ENCODE results near the gene FOXO3. TPM values are rescaled to one million over a fixed set of nuclear protein-coding genes. Genes with fewer than 3 reads are reported as not detected.

FOXO3 gene
- total and polyA plus RNA-seq, 2 of the 13 experiments (the other 11 are each of a cell fraction or from before 2014, with no cell fraction given): 16.0 to 22.5 TPM

- H3K9me3 ChIP-seq (ENCODE audit: low read length): no peaks in the 10 kb centered on the region
- CTCF ChIA-PET (ENCODE audit: low intra/inter-chr PET ratio, low total read pairs): no interaction called here
- peaks cover 48% of the 10 kb centered on the region for H4K20me1 ChIP-seq (ENCODE audit: insufficient read depth, low read length)
- POLR2A ChIA-PET: interaction anchor here (0.7 to 2.0 kb wide), 2 partner anchors 10 to 197 kb away, joined by 3 to 7 read pairs; no protein-coding TSS in a partner anchor
- BruUV-seq (replicated peaks): no TSS peak
- H3K79me2 ChIP-seq (ENCODE audit: insufficient read depth, low read length): peaks cover 93% of the 10 kb centered on the region
- no peak overlapping the region for H3K9ac ChIP-seq (ENCODE audit: insufficient read depth, low read depth, low read length)
- 95% methylated on average over 5 of the region's 5 CpGs for WGBS (ENCODE audit: low lambda C conversion rate)
- H3K4me1 ChIP-seq (ENCODE audit: insufficient read depth, low read length): peaks cover 42% of the 10 kb centered on the region
- TF ChIP-seq ZBTB7A (CRISPR knock-in tag; IDR thresholded peaks at IDR 0.05) (no peak), UBTF (CRISPR knock-in tag; IDR thresholded peaks at IDR 0.05) (no peak), MIXL1 (CRISPR knock-in tag; IDR thresholded peaks at IDR 0.05) (no peak), ZNF451 (CRISPR knock-in tag; IDR thresholded peaks at IDR 0.05) (no peak), ZFYVE20 (CRISPR knock-in tag; IDR thresholded peaks at IDR 0.05; ENCODE audit: borderline replicate concordance, low read depth) (no peak), CTCF (CRISPR knock-in tag; IDR thresholded peaks at IDR 0.05) (no peak), JUNB (CRISPR knock-in tag; IDR thresholded peaks at IDR 0.05; ENCODE audit: borderline replicate concordance) (no peak), SRSF1 (optimal IDR thresholded peaks at IDR 0.05; ENCODE audit: low read depth, low read length) (no peak), TBX2 (CRISPR knock-in tag; IDR thresholded peaks at IDR 0.05; ENCODE audit: borderline replicate concordance) (no peak), MAF1 (CRISPR knock-in tag; IDR thresholded peaks at IDR 0.05; ENCODE audit: borderline replicate concordance) (no peak), ZBTB43 (CRISPR knock-in tag; conservative IDR thresholded peaks at IDR 0.05) (no peak), NCOA5 (CRISPR knock-in tag; IDR thresholded peaks at IDR 0.05) (no peak), MBNL3 (CRISPR knock-in tag; conservative IDR thresholded peaks at IDR 0.05) (no peak), ZNF83 (CRISPR knock-in tag; IDR thresholded peaks at IDR 0.05; ENCODE audit: borderline replicate concordance) (no peak), EP300 (IDR thresholded peaks at IDR 0.05; ENCODE audit: low read depth in 2 of 2, low read length in 2 of 2) (no peak), EP300 (CRISPR knock-in tag; IDR thresholded peaks at IDR 0.05; ENCODE audit: borderline replicate concordance) (no peak), RBFOX2 (IDR thresholded peaks at IDR 0.05; ENCODE audit: low read depth, low read length) (no peak), RCOR2 (CRISPR knock-in tag; IDR thresholded peaks at IDR 0.05) (no peak), RFXAP (CRISPR knock-in tag; IDR thresholded peaks at IDR 0.05; ENCODE audit: borderline replicate concordance) (no peak)
- H3K27ac ChIP-seq (ENCODE audit: extremely low read length, insufficient read depth, low read length): no peak overlapping the region
- H3K36me3 ChIP-seq (replicated peaks in 1 of 2; ENCODE audit: control insufficient read depth in 1 of 2, insufficient read depth in 2 of 2, low read length in 2 of 2): peaks cover 16 to 61% of the 10 kb centered on the region in 2 experiments
- FAIRE-seq: no peak
- intact Hi-C loops (cut with micrococcal nuclease; ENCODE audit: unreplicated experiment): loop anchor here (10.0 kb wide), 1 partner anchor 147 kb away; no protein-coding TSS in a partner anchor
- no peak for DNase-seq (ENCODE audit: low spot score)
- H2AFZ ChIP-seq (ENCODE audit: low read length): no peak overlapping the region
- ATAC-seq: no peak
- no peak overlapping the region for H3K4me2 ChIP-seq (ENCODE audit: low read depth, low read length)
- H3K4me3 ChIP-seq (replicated peaks in 1 of 3; ENCODE audit: insufficient read depth in 1 of 3, low read depth in 2 of 3, low read length in 3 of 3): no peak overlapping the region
- H3K27me3 ChIP-seq (ENCODE audit: control insufficient read depth in 1 of 2, insufficient read depth in 2 of 2, low read length in 2 of 2): no peaks in the 10 kb centered on the region
- in situ Hi-C loops (cut with HindIII; ENCODE audit: extremely low pct_ligation_motif_present, low pct_unique_long_range_greater_than_20kb): no loop called here
These were observed 7.4 kb downstream of the FOXO3 start for GRCh38 chr6:108568101-108568500.
